Heart right ventricle (tissue), 16 donors: ENCODE data around the gene BIRC7. TPM values are rescaled to one million over a fixed set of nuclear protein-coding genes. Genes with fewer than 3 reads are reported as not detected.
A peak's percentile ranks its signal among the peaks of the same experiment; 100 is the strongest.

Source experiments
- ATAC-seq, 8 donors: fragments of 200-7000 bp; cut with Tn5 transposase; one replicate each; pipeline ENCODE4 v1.9.1; 2020; ENCODE audit warnings: mild to moderate bottlenecking in 8 of 8, moderate library complexity in 8 of 8, moderate number of reproducible peaks in 1 of 8
- DNase-seq, 2 donors: peaks; one replicate each; pipeline ENCODE4 v3.0.0-alpha.2; 2020
- H3K27ac ChIP-seq, 10 donors: fragments of 200-600 bp; sonication (generic) in 2 of 10; one replicate each; pipeline versions ENCODE4 v1.5.0 to v1.8.0; 2020 to 2022; ENCODE audit warnings: mild to moderate bottlenecking in 3 of 10
- H3K27me3 ChIP-seq, 7 donors: fragments of 200-600 bp; one replicate each; pipeline ENCODE4 v1.8.0; 2021 to 2022; ENCODE audit warnings: mild to moderate bottlenecking in 2 of 7
- H3K36me3 ChIP-seq, 9 donors: fragments of 200-600 bp; sonication (generic) in 1 of 9; one replicate each; pipeline versions ENCODE4 v1.5.0 to v1.8.0; 2020 to 2022; ENCODE audit warnings: mild to moderate bottlenecking in 2 of 9
- H3K4me1 ChIP-seq, 9 donors: fragments of 200-600 bp; sonication (generic) in 1 of 9; one replicate each; pipeline versions ENCODE4 v1.5.0 to v1.8.0; 2020 to 2022; ENCODE audit warnings: mild to moderate bottlenecking in 4 of 9
- H3K4me3 ChIP-seq, 10 donors: fragments of 200-600 bp; sonication (generic) in 2 of 10; one replicate each; pipeline versions ENCODE4 v1.5.0 to v1.8.0; 2020 to 2022; ENCODE audit warnings: mild to moderate bottlenecking in 7 of 10, moderate library complexity in 2 of 10
- H3K9me3 ChIP-seq, 11 donors: fragments of 200-600 bp in 10 of 11; sonication (generic) in 2 of 11; one replicate each; pipeline versions ENCODE4 v1.5.0 to v1.8.0; 2013 to 2022; ENCODE audit warnings: mild to moderate bottlenecking in 2 of 11, control low read depth in 1 of 11, moderate library complexity in 1 of 11
- CTCF ChIP-seq, 9 donors: fragments of 200-600 bp; sonication (generic) in 2 of 9; IDR thresholded peaks; one replicate each; pipeline versions ENCODE4 v1.5.0 to v1.8.0; 2021 to 2022; ENCODE audit warnings: antibody characterized with exemption in 9 of 9, mild to moderate bottlenecking in 5 of 9, moderate library complexity in 1 of 9
- WGBS, 2 donors: extraction: QIAGEN DNeasy Blood & Tissue Kit; methylation state at CpG; one replicate each; pipeline ENCODE4 v1.1.7; 2013; ENCODE audit warnings: inconsistent platforms in 1 of 2; 5-methylcytosine and 5-hydroxymethylcytosine counted together
- intact Hi-C, 10 donors: fragments of 100-400 bp; cut with DNase I; formaldehyde crosslinking; loops; one replicate each; pipeline versions ENCODE4 v1.11.1 to v1.14.2; 2022
- microRNA-seq, 2 donors: library from miRNA; unstranded; fragments of <30 nt; microRNA quantifications; one replicate each; pipeline ENCODE4 v1.2.0, GENCODE V29; 2021
- polyA plus RNA-seq, 2 donors: library from polyadenylated mRNA; stranded (reverse); fragments of 200-250 nt; gene quantifications; one replicate each; pipeline ENCODE4 v1.2.3, GENCODE V29; 2013
- total RNA-seq, 10 donors: library from RNA; stranded (reverse); fragmentation: NEBNext Ultra II Directional in 3 of 10; extraction: Animal tissue kit (Norgen Biotek cat#: 25700) in 3 of 10; gene quantifications; one replicate each; pipeline versions ENCODE4 v1.2.1 to v1.2.4, GENCODE V29; 2021 to 2023
- donor health status: Arrhythmogenic right ventricular cardiomyopathy.
- donor health status: ischemic (EF 13 %, LVEDD 7.1; RV severe dilation, severe dysfunction).
- donor health status: healthy with polysubstance abuse.
- donor health status: DM: no; HTN: yes; CAD: no.
- donor health status: DM: no; HTN: no; CAD: no.
- donor health status: ischemic (EF 25% LVEDD 6.9; RV normal size, moderate dysfunction).
- donor health status: ischemic (EF 25% LVEDD 5.7; RV mildly dilated, moderate dysfunction).
- donor health status: healthy.
- donor health status: DM: yes; HTN: yes; CAD: no.
- donor health status: Ischemic cardiomyopathy.
- donor health status: ischemic (EF 35%, LVEDD 5.7; RV mildly dilated, moderate dysfunction).
- donor health status: nonischemic (EF 11% LVEDD 7.7; RV severe dilation, severe dysfunction).
- donor health status: DM: yes; HTN: yes; CAD: no.
- donor health status: PGD.
- donor health status: ischemic (EF 29% LVEDD 5.4; RV normal size, mild dysfunction).
- donor health status: nonischemic (EF 23%, LVEDD 6.1; RV moderate dilation, normal function).

The BIRC7 gene
- total and polyA plus RNA-seq, 12 donors, result 0.21 to 2.1 (median 0.37) TPM; not detected in 7

DNA sequence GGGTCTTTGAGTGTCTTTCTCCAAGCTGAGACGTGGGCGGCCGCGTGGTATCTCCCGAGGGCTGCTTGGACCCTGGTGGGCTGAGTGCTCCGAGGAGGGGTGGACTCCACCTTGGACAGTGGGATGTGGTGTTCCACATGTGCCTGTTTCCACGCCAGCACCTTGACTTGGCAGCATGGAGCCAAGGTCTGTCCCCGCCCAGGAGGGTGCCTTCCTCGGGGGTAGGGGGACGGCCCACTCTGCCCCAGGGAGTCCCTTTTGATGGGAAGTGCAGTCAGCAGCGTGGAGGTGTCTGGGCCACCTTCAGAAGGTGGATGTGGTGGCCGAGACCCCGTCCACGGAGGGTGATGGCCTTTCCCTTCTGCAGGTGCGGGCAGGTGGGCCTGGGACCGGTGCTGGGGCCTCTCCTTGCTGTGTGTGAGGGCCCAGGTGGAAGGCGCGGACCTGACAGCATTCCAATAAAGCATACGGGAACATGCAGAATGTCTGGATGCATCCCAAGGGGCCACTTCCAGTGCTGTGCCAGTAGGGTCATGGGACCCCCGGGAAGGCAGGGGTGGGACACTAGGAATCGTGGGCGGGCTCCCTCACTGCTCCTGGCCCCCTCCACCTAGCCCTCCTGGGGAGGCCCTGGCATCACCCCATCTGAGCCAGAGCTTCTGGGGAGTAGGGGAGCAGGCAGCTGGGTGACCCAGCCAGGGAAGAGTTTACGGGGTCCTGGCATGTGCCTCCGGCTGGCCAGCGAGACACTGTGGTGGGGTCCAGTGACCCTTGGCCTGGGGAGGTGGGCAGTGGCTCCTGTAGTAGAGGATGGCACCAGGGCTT, 53.8 kb downstream of the BIRC7 start:
- 88 to 90% methylated on average over 25 of the region's 25 CpGs for WGBS, 2 donors
- Histone ChIP-seq H3K9me3 (no peaks in the 10 kb centered on the region), H3K4me3 (no peak overlapping the region), H3K27me3 (peaks cover 0 to 20% (median 9%) of the 10 kb centered on the region in 7 donors), H3K27ac (no peak overlapping the region), H3K4me1 (peaks cover 0 to 10% (median 0%) of the 10 kb centered on the region in 9 donors), H3K36me3 (peaks cover 0 to 53% (median 12%) of the 10 kb centered on the region in 9 donors)
- peak in 1 of 2 donors; percentile 12 for DNase-seq
- ATAC-seq, result peak in 2 of 8 donors; percentile 3
- no peak for TF ChIP-seq CTCF (IDR thresholded peaks at IDR 0.05)
- intact Hi-C loops, result no loop called here

Small RNA genes within 50 kb of the gene (microRNA-seq; reads per million reads assigned to microRNA genes)
- 0 reads per million in 2 donors for gene MIR3196
- 0 to 0.60 reads per million in 2 donors for gene MIR4326

Other genes starting within 250 kb of the BIRC7 start
- gene BHLHE23, start 228.9 kb upstream of the BIRC7 start, total RNA-seq, result not detected
- under 1 TPM in 1 of 2 donors, not detected in 1; 0.03 TPM for gene BHLHE23, start 228.9 kb upstream of the BIRC7 start, polyA plus RNA-seq
- gene YTHDF1, start 19.8 kb upstream of the BIRC7 start, total RNA-seq, result 10 to 100 TPM; 18.3 to 31.6 (median 21.7) TPM
- gene YTHDF1, start 19.8 kb upstream of the BIRC7 start, polyA plus RNA-seq, result 10 to 100 TPM; 15.3 to 19.8 TPM
- gene NKAIN4, start 18.6 kb downstream of the BIRC7 start, total RNA-seq, result not detected
- gene NKAIN4, start 18.6 kb downstream of the BIRC7 start, polyA plus RNA-seq, result under 1 TPM in 1 of 2 donors, not detected in 1; 0.04 TPM
- 10 to 100 TPM; 20.4 to 40.4 (median 28.4) TPM for gene ARFGAP1, start 36.9 kb downstream of the BIRC7 start, total RNA-seq
- gene ARFGAP1, start 36.9 kb downstream of the BIRC7 start, polyA plus RNA-seq, result 10 to 100 TPM; 46.2 to 72.6 TPM
- under 1 TPM in 2 of 10 donors, not detected in 8; 0.26 to 0.30 TPM for gene COL20A1, start 57.3 kb downstream of the BIRC7 start, total RNA-seq
- gene COL20A1, start 57.3 kb downstream of the BIRC7 start, polyA plus RNA-seq, result not detected
- gene CHRNA4, start 125.4 kb downstream of the BIRC7 start, total RNA-seq, result 1 to 10 TPM in 4 of 10 donors, under 1 TPM in 2, not detected in 4; 0.38 to 1.5 (median 1.1) TPM
- under 1 TPM; 0.06 to 0.22 TPM for gene CHRNA4, start 125.4 kb downstream of the BIRC7 start, polyA plus RNA-seq
- gene KCNQ2, start 236.8 kb downstream of the BIRC7 start, total RNA-seq, result 1 to 10 TPM in 3 of 10 donors, under 1 TPM in 1, not detected in 6; 0.26 to 3.8 (median 1.9) TPM
- gene KCNQ2, start 236.8 kb downstream of the BIRC7 start, polyA plus RNA-seq, result under 1 TPM in 1 of 2 donors, not detected in 1; 0.03 TPM